IMR-90 (cell line): ENCODE results near the gene CDK5. TPM values are rescaled to one million over a fixed set of nuclear protein-coding genes. Genes with fewer than 3 reads are reported as not detected.

Experiments used
- ATAC-seq: fragments of 200-7000 bp; cut with Tn5 transposase; 2 replicates; pipeline ENCODE4 v1.9.1; 2020; ENCODE audit warnings: low read depth, mild to moderate bottlenecking, moderate library complexity
- BruUV-seq: library from RNA; stranded (reverse); fragments of 400-500 nt; replicated peaks from 2 replicates; lab custom pipeline; 2021; lab: Mats Ljungman, UMichigan
- CTCF ChIA-PET: fragments of 300-600 bp; formaldehyde crosslinking; extraction: SDS; loops from one replicate; lab custom pipeline; 2021; ENCODE audit warnings: antibody characterized with exemption; lab: Yijun Ruan, JAX
- POLR2A ChIA-PET: fragments of 300-600 bp; sonication (Branson Sonifier 250); formaldehyde crosslinking; loops from one replicate; lab custom pipeline; 2022; ENCODE audit warnings: antibody characterized with exemption; ENCODE audit not compliant: unreplicated experiment; lab: Charles Lee
- DNase-seq: peaks from one replicate; pipeline ENCODE4 v3.0.0; 2013
- H2AFZ ChIP-seq: replicated peaks from 2 replicates; pipeline ENCODE3; 2013; ENCODE audit warnings: low read length, mild to moderate bottlenecking; ENCODE audit not compliant: poor library complexity
- H2AK5ac ChIP-seq: 2 replicates; pipeline ENCODE4 v1.6.1; 2013; ENCODE audit warnings: low read depth, low read length, inconsistent platforms
- H2AK9ac ChIP-seq: replicated peaks from 2 replicates; pipeline ENCODE3; 2013; ENCODE audit warnings: mild to moderate bottlenecking, low read depth, low read length, moderate library complexity; ENCODE audit not compliant: poor library complexity
- H2BK120ac ChIP-seq: 2 replicates; pipeline ENCODE4 v1.6.1; 2013; ENCODE audit warnings: low read depth, low read length, inconsistent platforms
- H2BK15ac ChIP-seq: 3 replicates; pipeline ENCODE4 v1.6.1; 2013; ENCODE audit warnings: low read depth, low read length, inconsistent platforms
- H2BK20ac ChIP-seq: 2 replicates; pipeline ENCODE4 v1.6.1; 2013; ENCODE audit warnings: low read depth, mild to moderate bottlenecking, inconsistent platforms, low read length, moderate library complexity
- H2BK5ac ChIP-seq: 2 replicates; pipeline ENCODE4 v1.6.1; 2013; ENCODE audit warnings: mild to moderate bottlenecking, low read depth, low read length, inconsistent platforms; ENCODE audit not compliant: poor library complexity, severe bottlenecking
- H3K14ac ChIP-seq: replicated peaks from 2 replicates; pipeline ENCODE4 v1.6.1; 2013; ENCODE audit warnings: low read depth, low read length, inconsistent platforms
- H3K18ac ChIP-seq: 2 replicates; pipeline ENCODE4 v1.6.1; 2013; ENCODE audit warnings: low read depth, low read length, control low read depth
- H3K23ac ChIP-seq: 2 replicates; pipeline ENCODE4 v1.6.1; 2013; ENCODE audit warnings: low read depth, low read length, inconsistent platforms
- H3K27ac ChIP-seq: 2 replicates; pipeline ENCODE4 v1.5.1; 2013; ENCODE audit warnings: mild to moderate bottlenecking, control low read depth, low read length; ENCODE audit not compliant: insufficient read depth
- H3K27me3 ChIP-seq: 2 replicates; pipeline ENCODE4 v1.6.1; 2013; ENCODE audit warnings: low read length; ENCODE audit not compliant: control insufficient read depth, insufficient read depth
- H3K36me3 ChIP-seq: 2 replicates; pipeline ENCODE4 v1.6.1; 2013; ENCODE audit warnings: low read length, mixed read lengths; ENCODE audit not compliant: control insufficient read depth, insufficient read depth
- H3K4ac ChIP-seq: 2 replicates; pipeline ENCODE4 v1.6.1; 2013; ENCODE audit warnings: low read depth, low read length, inconsistent platforms
- H3K4me1 ChIP-seq: 2 replicates; pipeline ENCODE4 v1.6.1; 2013; ENCODE audit warnings: low read length, mixed read lengths; ENCODE audit not compliant: control insufficient read depth, insufficient read depth
- H3K4me2 ChIP-seq: 2 replicates; pipeline ENCODE4 v1.6.1; 2013; ENCODE audit warnings: low read depth, mild to moderate bottlenecking, control low read depth, low read length, moderate library complexity
- H3K4me3 ChIP-seq: 2 replicates; pipeline ENCODE4 v1.5.1; 2013; ENCODE audit warnings: low read depth, mild to moderate bottlenecking, control low read depth, low read length, moderate library complexity; ENCODE audit not compliant: insufficient read depth
- H3K56ac ChIP-seq: 2 replicates; pipeline ENCODE4 v1.6.1; 2013; ENCODE audit warnings: low read length, inconsistent platforms; ENCODE audit not compliant: insufficient read depth; ENCODE audit errors: extremely low read depth
- H3K79me1 ChIP-seq, 2 experiments: 2 replicates each; pipeline ENCODE4 v1.6.1; 2013; ENCODE audit warnings: low read length in 2 of 2, inconsistent platforms in 1 of 2, low read depth in 1 of 2
- H3K9ac ChIP-seq: 2 replicates; pipeline ENCODE4 v1.6.1; 2013; ENCODE audit warnings: low read depth, low read length, control low read depth
- H3K9me1 ChIP-seq: 2 replicates; pipeline ENCODE4 v1.6.1; 2013; ENCODE audit warnings: low read length, inconsistent platforms; ENCODE audit not compliant: insufficient read depth
- H3K9me3 ChIP-seq: 2 replicates; pipeline ENCODE4 v1.6.1; 2013; ENCODE audit warnings: low read length; ENCODE audit not compliant: control insufficient read depth, insufficient read depth
- H4K20me1 ChIP-seq: 2 replicates; pipeline ENCODE4 v1.6.1; 2013; ENCODE audit warnings: low read length, inconsistent platforms; ENCODE audit not compliant: insufficient read depth
- H4K5ac ChIP-seq: 2 replicates; pipeline ENCODE4 v1.6.1; 2013; ENCODE audit warnings: mild to moderate bottlenecking, low read depth, low read length, control low read depth
- H4K8ac ChIP-seq, 2 experiments: 2 replicates each; pipeline ENCODE4 v1.6.1; 2013; ENCODE audit warnings: low read depth in 2 of 2, low read length in 2 of 2, control low read depth in 1 of 2, inconsistent platforms in 1 of 2
- H4K91ac ChIP-seq: 2 replicates; pipeline ENCODE4 v1.6.1; 2013; ENCODE audit warnings: low read depth, low read length, inconsistent platforms; ENCODE audit not compliant: insufficient read depth
- BHLHE40 ChIP-seq: fragments of 150-350 bp; IDR thresholded peaks from 2 replicates; pipeline ENCODE4 v1.6.1; 2016; ENCODE audit warnings: mild to moderate bottlenecking, low read depth, low read length
- CHD1 ChIP-seq: IDR thresholded peaks from 2 replicates; pipeline ENCODE4 v1.6.1; 2012; ENCODE audit warnings: low read depth, low read length, improper control_type of control experiment
- FOS ChIP-seq: fragments of 150-350 bp; IDR thresholded peaks from 2 replicates; pipeline ENCODE4 v1.6.1; 2016; ENCODE audit warnings: low read depth, low read length
- MAFK ChIP-seq: IDR thresholded peaks from 2 replicates; pipeline ENCODE4 v1.6.1; 2012; ENCODE audit warnings: low read depth, low read length, improper control_type of control experiment
- MAZ ChIP-seq: IDR thresholded peaks from 2 replicates; pipeline ENCODE4 v1.6.1; 2012; ENCODE audit warnings: low read depth, mild to moderate bottlenecking, low read length, improper control_type of control experiment, moderate library complexity, borderline replicate concordance
- MXI1 ChIP-seq: IDR thresholded peaks from 2 replicates; pipeline ENCODE4 v1.6.1; 2012; ENCODE audit warnings: low read depth, mild to moderate bottlenecking, low read length, moderate library complexity, borderline replicate concordance
- RAD21 ChIP-seq: IDR thresholded peaks from 2 replicates; pipeline ENCODE4 v1.6.1; 2012; ENCODE audit warnings: low read length, improper control_type of control experiment
- RCOR1 ChIP-seq: IDR thresholded peaks from 2 replicates; pipeline ENCODE4 v1.6.1; 2012; ENCODE audit warnings: mild to moderate bottlenecking, low read length, improper control_type of control experiment; ENCODE audit not compliant: insufficient replicate concordance
- RFX5 ChIP-seq: IDR thresholded peaks from 2 replicates; pipeline ENCODE4 v1.8.0; 2012; ENCODE audit warnings: low read depth, mild to moderate bottlenecking, low read length, moderate library complexity
- WGBS, 2 experiments: methylation state at CpG; one replicate each; pipeline versions ENCODE4 v1.1.5 to v1.1.7; 2013; ENCODE audit warnings: missing lambda C conversion rate in 2 of 2; ENCODE audit not compliant: insufficient read length in 1 of 2; ENCODE audit errors: extremely low coverage in 2 of 2; 5-methylcytosine and 5-hydroxymethylcytosine counted together
- dilution Hi-C: fragments of 300-500 bp; cut with HindIII; formaldehyde crosslinking; loops from one replicate; pipeline ENCODE4 v1.14.3; 2018; ENCODE audit warnings: low sequenced_read_pairs; ENCODE audit not compliant: unreplicated experiment
- in situ Hi-C: fragments of 300-500 bp; cut with MboI; formaldehyde crosslinking; loops from 3 replicates; pipeline ENCODE4 v1.14.3; 2019; ENCODE audit warnings: low sequenced_read_pairs, inconsistent platforms, mixed read lengths
- intact Hi-C: fragments of 100-400 bp; cut with micrococcal nuclease; formaldehyde crosslinking; loops from 2 replicates; pipeline ENCODE4 v1.10.0; 2022
- polyA plus RNA-seq, 3 experiments: library from polyadenylated mRNA; depleted of rRNA; stranded (reverse); fragments of >200 nt; gene quantifications; 2 replicates each; pipeline ENCODE4 v1.2.3, GENCODE V29; 2012; ENCODE audit warnings: low replicate concordance in 1 of 3
- total RNA-seq: library from RNA; depleted of rRNA; stranded (reverse); fragments of >200 nt; gene quantifications from 2 replicates; pipeline ENCODE4 v1.2.3, GENCODE V29; 2012
- TF ChIP-seq, protein P1 (sequence below): fragments of 150-350 bp; IDR thresholded peaks from 2 replicates; pipeline ENCODE4 v1.6.1; 2017; ENCODE audit warnings: mild to moderate bottlenecking, antibody characterized with exemption, low read length, low read depth
- TF ChIP-seq, protein P2 (sequence below): conservative IDR thresholded peaks from 2 replicates; pipeline ENCODE4 v1.5.1; 2012; ENCODE audit warnings: mild to moderate bottlenecking, low read depth, low read length, improper control_type of control experiment

Gene CDK5
- total and polyA plus RNA-seq, 2 of the 4 experiments (the other 2 are of a cell fraction) = 22.4 to 34.8 TPM

DNA sequence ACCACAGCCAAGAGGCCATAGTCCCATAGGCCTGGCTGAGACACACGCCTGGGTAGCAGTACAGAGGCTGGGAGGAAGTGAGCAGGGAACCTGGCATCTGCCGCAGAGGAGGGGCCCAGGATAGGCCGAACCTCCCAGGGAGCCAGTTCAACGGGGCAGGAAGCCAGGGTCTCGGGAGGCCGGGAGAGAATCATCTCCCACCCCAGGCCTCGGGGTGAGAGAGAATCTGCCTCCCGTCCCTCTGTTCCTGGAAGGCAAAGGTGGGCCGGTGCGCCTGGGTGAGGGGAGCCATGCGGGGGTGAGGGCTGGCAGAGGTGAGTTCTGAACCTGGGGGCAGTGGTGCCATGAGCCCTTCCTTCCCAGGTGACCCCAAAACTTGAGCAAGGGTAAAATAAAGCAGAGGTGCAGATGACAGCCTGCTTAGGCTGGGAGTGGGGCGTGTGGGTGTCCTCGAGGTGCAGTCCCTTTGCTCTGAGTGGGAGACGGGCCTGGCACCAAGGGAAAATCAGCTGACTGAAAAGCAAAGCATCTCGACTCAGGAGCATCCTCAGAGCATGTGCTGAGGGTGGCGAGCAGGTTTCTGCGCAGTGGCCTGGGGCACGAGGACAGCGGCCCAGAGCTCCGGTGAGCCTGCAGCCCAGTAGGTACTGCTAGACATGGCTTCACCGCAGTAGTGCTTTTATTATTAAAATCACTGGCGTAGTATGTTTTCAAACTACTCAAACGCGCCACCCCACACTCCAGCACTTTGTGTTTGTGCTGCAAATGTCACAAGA, 44.1 kb upstream of the CDK5 start (continued):
- no peak for TF ChIP-seq RCOR1

DNA sequence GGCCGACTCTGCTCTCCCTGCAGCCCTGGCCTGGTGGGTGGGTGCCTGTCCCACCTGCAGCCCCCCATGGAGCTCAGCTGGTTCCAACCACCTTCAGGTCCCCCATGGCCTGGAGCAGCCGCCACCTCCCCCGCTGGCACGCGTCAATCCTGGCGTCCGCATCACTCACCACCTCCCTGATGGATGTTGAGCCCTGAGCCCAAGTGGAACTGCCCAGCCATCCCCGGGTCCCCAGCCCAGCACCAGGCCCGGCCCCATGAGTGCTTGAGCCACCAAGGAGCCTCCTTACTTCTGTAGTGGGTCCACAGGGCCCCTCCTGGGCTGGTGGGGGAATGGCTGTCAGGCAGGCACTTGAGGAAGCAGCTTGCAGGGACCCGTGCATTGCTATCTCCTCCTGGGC, 43.2 kb upstream of the CDK5 start:
- no peak overlapping the region for H2BK15ac ChIP-seq
- BruUV-seq = no TSS peak
- H4K8ac ChIP-seq = no peak overlapping the region
- intact Hi-C loops (no loop called here), dilution Hi-C loops (no loop called here), in situ Hi-C loops (loop anchor here (10.0 to 25.0 kb wide), 2 partner anchors 196 to 314 kb away; no protein-coding TSS in a partner anchor)
- H3K18ac ChIP-seq = no peak overlapping the region
- TF ChIP-seq RFX5 (no peak), MAFK (no peak), MXI1 (no peak), FOS (no peak), BHLHE40 (no peak), MAZ (no peak), RAD21 (no peak), RCOR1 (no peak), CHD1 (no peak)
- TF ChIP-seq, protein P1, sequence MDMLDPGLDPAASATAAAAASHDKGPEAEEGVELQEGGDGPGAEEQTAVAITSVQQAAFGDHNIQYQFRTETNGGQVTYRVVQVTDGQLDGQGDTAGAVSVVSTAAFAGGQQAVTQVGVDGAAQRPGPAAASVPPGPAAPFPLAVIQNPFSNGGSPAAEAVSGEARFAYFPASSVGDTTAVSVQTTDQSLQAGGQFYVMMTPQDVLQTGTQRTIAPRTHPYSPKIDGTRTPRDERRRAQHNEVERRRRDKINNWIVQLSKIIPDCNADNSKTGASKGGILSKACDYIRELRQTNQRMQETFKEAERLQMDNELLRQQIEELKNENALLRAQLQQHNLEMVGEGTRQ = no peak
- TF ChIP-seq, protein P2, sequence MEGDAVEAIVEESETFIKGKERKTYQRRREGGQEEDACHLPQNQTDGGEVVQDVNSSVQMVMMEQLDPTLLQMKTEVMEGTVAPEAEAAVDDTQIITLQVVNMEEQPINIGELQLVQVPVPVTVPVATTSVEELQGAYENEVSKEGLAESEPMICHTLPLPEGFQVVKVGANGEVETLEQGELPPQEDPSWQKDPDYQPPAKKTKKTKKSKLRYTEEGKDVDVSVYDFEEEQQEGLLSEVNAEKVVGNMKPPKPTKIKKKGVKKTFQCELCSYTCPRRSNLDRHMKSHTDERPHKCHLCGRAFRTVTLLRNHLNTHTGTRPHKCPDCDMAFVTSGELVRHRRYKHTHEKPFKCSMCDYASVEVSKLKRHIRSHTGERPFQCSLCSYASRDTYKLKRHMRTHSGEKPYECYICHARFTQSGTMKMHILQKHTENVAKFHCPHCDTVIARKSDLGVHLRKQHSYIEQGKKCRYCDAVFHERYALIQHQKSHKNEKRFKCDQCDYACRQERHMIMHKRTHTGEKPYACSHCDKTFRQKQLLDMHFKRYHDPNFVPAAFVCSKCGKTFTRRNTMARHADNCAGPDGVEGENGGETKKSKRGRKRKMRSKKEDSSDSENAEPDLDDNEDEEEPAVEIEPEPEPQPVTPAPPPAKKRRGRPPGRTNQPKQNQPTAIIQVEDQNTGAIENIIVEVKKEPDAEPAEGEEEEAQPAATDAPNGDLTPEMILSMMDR = no peak
- no CpG with 5 or more reads among the region's 10 CpGs for WGBS, 2 experiments
- no peak overlapping the region for H4K5ac ChIP-seq
- H2AK5ac ChIP-seq = no peak overlapping the region
- no peak overlapping the region for H3K9ac ChIP-seq
- peaks cover 7% of the 10 kb centered on the region; the same call in 1 of the 2 replicates for H3K9me1 ChIP-seq
- no peaks in the 10 kb centered on the region for H3K27me3 ChIP-seq
- H3K4ac ChIP-seq = no peak overlapping the region
- H4K91ac ChIP-seq = no peak overlapping the region
- no peak overlapping the region for H3K56ac ChIP-seq
- H3K4me2 ChIP-seq = no peak overlapping the region
- POLR2A ChIA-PET = no interaction called here
- H2BK5ac ChIP-seq = no peak overlapping the region
- H2AK9ac ChIP-seq = no peak overlapping the region
- no peak for DNase-seq
- ATAC-seq = no peak
- 0 out of 2 replicates have a peak, but pooled peaks cover 1% of the 10 kb centered on the region for H3K36me3 ChIP-seq
- no peak overlapping the region for H3K14ac ChIP-seq
- CTCF ChIA-PET = interaction anchor here (1.2 kb wide), 1 partner anchor 8 kb away, joined by 3 read pairs; no protein-coding TSS in a partner anchor
- H3K23ac ChIP-seq = no peak overlapping the region
- peaks cover 20 to 89% of the 10 kb centered on the region in 2 experiments for H3K79me1 ChIP-seq
- H3K9me3 ChIP-seq = no peaks in the 10 kb centered on the region
- no peak overlapping the region for H3K27ac ChIP-seq
- no peak overlapping the region for H3K4me3 ChIP-seq
- no peak overlapping the region for H2BK20ac ChIP-seq
- H2BK120ac ChIP-seq = no peak overlapping the region
- H2AFZ ChIP-seq = no peak overlapping the region
- H3K4me1 ChIP-seq = peaks cover 11% of the 10 kb centered on the region
- H4K20me1 ChIP-seq = peaks cover 90% of the 10 kb centered on the region
